Measurements from ENCODE around the gene MTHFD1L.
A peak's percentile ranks its signal among the peaks of the same experiment; 100 is the strongest.

MTHFD1L gene

DNA sequence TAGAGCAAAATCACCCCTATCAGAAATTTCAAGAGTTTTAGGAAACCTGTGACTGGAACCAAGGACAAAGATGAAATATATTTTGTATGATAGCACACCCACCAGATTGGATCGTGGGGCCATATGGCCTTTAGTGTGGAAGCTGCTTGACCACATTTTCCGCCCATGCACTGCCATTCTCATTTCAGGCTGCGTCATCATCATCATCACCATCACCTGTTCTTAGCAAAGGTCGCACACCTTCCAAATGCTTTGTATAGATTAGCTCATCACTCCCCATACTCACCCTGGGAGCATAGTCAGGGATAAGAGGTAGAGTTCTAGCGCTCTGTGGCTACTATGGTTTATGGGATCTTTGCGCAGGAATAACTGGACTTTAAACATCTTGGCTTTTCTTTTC is 185.7 kb downstream of the MTHFD1L start:
- H3K9me3 Mint-ChIP-seq = no peaks in the 10 kb centered on the region
- peak overlapping the region; percentile 32 for H3K27ac Mint-ChIP-seq
- peaks cover 18% of the 10 kb centered on the region for H3K4me1 Mint-ChIP-seq (ENCODE audit: low read depth)
- H3K4me3 Mint-ChIP-seq = no peak overlapping the region
- H3K36me3 Mint-ChIP-seq (ENCODE audit: low read depth) = peaks cover 75% of the 10 kb centered on the region
- H3K27me3 Mint-ChIP-seq = no peaks in the 10 kb centered on the region

DNA sequence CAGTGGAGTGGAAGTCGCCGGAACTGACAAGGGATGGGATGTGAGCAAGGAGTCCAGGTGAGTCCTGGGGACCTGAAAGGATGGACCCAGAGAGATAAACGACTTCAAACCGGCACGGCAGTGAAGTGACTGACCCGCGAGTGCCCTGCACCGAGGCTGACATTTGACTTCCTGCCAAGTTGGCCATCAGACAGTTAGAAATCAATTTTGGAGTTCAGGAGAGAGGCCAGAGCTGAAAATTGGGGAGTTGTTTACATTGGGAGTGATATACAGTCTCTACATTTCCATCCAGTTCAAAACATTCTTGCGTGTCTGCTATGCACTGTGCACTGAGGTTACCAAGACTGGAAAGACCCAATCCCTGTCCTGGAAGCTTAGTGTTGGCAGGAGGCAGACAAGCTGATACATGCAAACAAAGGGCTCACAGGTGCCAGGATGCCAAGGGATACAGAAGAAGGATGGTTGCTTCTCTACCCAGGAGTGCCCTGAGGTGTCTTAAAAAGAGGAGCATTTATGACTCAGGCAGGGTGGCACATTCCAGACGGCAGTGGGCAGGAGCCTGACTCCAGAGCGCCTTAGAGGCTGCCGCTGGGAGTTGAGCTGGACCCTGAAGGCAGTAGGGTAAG is 186.6 kb downstream of the MTHFD1L start:
- Mint-ChIP-seq H3K27ac (no peak overlapping the region), H3K27me3 (no peaks in the 10 kb centered on the region), H3K9me3 (no peaks in the 10 kb centered on the region), H3K36me3 (ENCODE audit: low read depth) (peaks cover 69% of the 10 kb centered on the region), H3K4me3 (no peak overlapping the region), H3K4me1 (ENCODE audit: low read depth) (peaks cover 18% of the 10 kb centered on the region)

DNA sequence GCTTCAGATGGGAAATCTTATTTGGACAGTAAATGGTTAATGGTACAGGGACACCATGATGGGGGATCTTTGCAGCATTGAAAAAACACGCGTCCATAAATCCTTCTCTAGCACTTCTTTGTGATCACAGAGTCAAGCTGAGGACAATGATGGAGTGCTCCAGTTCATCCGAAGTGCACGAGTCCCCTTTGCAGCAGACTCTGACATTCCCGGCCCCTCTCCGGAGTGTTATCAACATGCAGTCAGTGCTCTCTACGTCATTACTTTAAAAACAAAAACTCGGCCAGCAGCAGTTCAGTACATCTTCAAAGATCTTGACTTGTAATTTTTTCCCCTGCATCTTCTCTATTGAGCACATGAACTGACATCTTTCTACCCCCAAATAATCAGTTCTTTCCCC is 188.8 kb downstream of the MTHFD1L start:
- peaks cover 64% of the 10 kb centered on the region for H3K36me3 Mint-ChIP-seq (ENCODE audit: low read depth)
- peaks cover 18% of the 10 kb centered on the region for H3K4me1 Mint-ChIP-seq (ENCODE audit: low read depth)
- H3K4me3 Mint-ChIP-seq = no peak overlapping the region
- H3K27ac Mint-ChIP-seq = no peak overlapping the region
- H3K9me3 Mint-ChIP-seq = no peaks in the 10 kb centered on the region
- H3K27me3 Mint-ChIP-seq = no peaks in the 10 kb centered on the region

DNA sequence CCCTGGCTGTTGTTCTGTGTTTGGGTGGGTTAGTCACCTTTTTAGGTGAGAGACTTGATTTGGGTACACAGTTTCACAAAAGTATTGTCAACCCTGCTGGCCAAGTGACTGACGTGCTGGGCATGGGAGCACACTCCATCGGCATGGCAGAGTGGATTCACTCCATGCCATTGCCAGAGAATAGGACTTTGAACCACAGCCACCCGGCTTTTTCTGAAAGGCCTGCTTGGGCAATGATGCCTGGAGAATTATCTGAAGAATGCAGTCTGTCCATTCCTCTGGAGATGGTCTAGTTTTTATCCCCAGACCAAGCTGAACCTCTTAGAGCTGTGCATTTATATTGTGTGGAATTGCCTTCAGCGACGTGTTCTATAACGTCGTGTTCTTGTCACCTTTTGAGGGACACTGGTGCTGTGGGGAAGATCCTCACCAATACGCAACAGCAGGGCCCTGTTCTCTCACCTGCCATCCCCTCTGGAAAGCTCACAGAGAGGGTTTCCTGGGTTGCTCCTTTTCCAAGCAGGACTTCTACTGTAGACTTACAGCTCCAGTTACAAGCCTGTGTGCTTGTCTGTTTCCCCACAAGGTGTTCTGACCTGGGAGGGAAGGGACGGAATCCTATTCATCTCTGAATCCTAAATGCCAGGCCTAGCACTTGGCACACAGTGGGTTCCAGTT is 190.9 kb downstream of the MTHFD1L start:
- Mint-ChIP-seq H3K36me3 (ENCODE audit: low read depth) (peaks cover 64% of the 10 kb centered on the region), H3K4me1 (ENCODE audit: low read depth) (peaks cover 4% of the 10 kb centered on the region), H3K4me3 (no peak overlapping the region), H3K9me3 (no peaks in the 10 kb centered on the region), H3K27ac (no peak overlapping the region), H3K27me3 (no peaks in the 10 kb centered on the region)

DNA sequence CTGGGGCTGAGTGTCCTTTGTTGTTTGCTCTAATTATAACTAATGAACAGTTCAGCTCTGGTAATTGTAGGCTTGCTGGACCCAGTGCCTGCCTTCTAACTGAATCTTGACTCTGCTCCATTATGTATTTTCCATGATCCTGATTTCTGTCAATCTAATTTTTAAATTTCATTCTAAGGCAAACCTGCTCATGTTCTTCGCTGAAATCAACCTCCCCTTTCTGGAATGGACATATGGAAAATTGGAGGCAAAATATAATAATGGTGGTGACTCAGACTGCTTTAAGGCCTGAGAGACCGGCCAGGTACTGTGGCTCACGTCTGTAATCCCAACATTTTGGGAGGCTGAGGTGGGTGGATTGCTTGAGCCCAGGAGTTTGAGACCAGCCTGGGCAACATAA is 191.6 kb downstream of the MTHFD1L start:
- no peaks in the 10 kb centered on the region for H3K9me3 Mint-ChIP-seq
- H3K4me3 Mint-ChIP-seq = no peak overlapping the region
- H3K4me1 Mint-ChIP-seq (ENCODE audit: low read depth) = no peaks in the 10 kb centered on the region
- H3K27me3 Mint-ChIP-seq = no peaks in the 10 kb centered on the region
- H3K36me3 Mint-ChIP-seq (ENCODE audit: low read depth) = peaks cover 62% of the 10 kb centered on the region
- H3K27ac Mint-ChIP-seq = no peak overlapping the region

DNA sequence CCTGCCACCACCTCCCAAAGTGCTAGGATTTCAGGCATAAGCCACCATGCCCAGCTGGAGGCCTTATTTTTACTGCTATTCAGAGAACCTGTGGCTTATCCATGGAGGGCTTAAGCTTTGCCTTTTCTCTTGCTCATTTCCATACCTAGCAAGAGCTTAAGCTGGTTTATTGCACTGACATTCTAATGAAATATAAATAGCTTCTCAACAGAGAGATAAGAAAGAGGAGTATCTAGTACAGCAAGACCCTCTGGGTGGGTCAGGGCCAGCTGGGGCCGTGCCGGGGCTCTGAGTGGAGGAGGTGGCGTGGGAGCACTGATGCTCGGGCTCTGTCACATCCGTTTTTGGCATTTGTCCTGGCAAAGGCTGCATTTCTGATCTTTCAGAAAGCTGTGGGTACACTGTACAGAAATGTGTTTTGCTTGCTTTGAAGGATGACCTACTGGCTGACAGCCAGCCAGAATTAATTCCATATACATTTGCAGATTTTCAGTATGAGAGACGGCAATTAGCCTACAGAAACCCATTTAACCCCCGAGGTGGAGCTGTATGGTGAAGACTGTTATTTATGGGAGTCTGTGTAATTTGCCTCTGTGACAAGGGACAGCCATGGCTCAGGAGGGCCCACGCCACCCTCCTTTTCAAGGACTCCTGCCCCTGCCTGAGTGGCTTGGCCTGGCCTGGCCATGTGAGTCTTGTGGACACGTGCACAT is 192.7 kb downstream of the MTHFD1L start:
- Mint-ChIP-seq H3K4me3 (no peak overlapping the region), H3K27me3 (no peaks in the 10 kb centered on the region), H3K36me3 (ENCODE audit: low read depth) (peaks cover 54% of the 10 kb centered on the region), H3K27ac (no peak overlapping the region), H3K9me3 (no peaks in the 10 kb centered on the region), H3K4me1 (ENCODE audit: low read depth) (no peaks in the 10 kb centered on the region)

DNA sequence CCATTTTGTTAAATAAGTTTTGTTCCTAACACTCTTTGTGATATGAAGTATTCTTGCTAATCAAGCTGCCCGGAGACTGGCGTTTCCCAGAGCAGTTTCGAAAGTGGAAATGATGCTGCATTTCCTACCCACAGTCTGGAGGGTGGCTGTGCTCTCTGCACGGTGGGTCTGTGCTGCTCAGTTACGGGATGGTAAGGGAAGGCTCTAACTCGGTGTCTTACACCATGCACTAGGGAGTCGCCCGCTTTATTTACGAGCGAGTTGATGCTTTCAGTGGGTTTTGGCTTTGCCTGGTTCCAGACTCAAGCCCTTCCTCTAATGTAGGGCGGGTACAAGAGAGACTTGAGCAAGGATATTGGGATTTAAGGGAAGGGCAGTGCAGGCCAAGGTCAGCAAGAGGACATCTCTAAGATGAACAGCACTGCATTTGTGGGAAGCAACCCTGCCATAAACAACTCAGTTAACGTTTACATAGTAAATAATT is 194.2 kb downstream of the MTHFD1L start:
- H3K9me3 Mint-ChIP-seq = no peaks in the 10 kb centered on the region
- H3K4me3 Mint-ChIP-seq = no peak overlapping the region
- H3K4me1 Mint-ChIP-seq (ENCODE audit: low read depth) = no peaks in the 10 kb centered on the region
- no peak overlapping the region for H3K27ac Mint-ChIP-seq
- H3K27me3 Mint-ChIP-seq = no peaks in the 10 kb centered on the region
- H3K36me3 Mint-ChIP-seq (ENCODE audit: low read depth) = peaks cover 52% of the 10 kb centered on the region

DNA sequence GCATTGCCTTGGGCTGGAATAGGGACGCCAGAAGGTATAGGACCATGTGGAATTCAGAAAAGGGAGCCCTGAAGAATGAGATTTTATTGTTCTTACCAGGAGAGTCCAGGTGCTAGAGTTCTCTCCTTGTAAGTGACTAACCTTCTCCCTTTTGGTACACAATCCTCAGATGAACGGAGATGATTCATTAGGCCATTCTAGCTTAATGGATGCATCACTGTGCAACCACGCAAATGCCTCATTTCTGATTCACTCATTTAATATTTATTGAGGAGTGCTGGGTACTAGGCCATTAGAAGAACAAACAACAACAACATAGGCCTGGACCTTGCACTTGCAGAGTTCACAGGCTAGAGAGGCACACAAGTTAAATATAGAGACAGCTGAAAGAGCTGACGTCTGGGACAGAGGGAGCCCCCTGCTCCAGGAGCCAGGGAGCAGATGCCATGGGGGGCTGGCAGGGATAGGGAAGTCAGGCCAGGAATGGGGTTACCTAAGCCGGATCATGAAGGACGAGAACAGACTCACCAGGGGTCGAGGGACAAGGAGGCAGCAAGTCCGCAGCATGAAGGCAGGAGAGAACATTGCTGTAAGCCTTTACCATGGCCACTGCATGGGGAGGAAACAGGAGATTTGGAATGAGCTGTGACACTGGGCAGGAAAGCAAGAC is 194.7 kb downstream of the MTHFD1L start:
- Mint-ChIP-seq H3K4me1 (ENCODE audit: low read depth) (no peaks in the 10 kb centered on the region), H3K36me3 (ENCODE audit: low read depth) (peaks cover 54% of the 10 kb centered on the region), H3K27ac (no peak overlapping the region), H3K9me3 (no peaks in the 10 kb centered on the region), H3K4me3 (no peak overlapping the region), H3K27me3 (no peaks in the 10 kb centered on the region)

DNA sequence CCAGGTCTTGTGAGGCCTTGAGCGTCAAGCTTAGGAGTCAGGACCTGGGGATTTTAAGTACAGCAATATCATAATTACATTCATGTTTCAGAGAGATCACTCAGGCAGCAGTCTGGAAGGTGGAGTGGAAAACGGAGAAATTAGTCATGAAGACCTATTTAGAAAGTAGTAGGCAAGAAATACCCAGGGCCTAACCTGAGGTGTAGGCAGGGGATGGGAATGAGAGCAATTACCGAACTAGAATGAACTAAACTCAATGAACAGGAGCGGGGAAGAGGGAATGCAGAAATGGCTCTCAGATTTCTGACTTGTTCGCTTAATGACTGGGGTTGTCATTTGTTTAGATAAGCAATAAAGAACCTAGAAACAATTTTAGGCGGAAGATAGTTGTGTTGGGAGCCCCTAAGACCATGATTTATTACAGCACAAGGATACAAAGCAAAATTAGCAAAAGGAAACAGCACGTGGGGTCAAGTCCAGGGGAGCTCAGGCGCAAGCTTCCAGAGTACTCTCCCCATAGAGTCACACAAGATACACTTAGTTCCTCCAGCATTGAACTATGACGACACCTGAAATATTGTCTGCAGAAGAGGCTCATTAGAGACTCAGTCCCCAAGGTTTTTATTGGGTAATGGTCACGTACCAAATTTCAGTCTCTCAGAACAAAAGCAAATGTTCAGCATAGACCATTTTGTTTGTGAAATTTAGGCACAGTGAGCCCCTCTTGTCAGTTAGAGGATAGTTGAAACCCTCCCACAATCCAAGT is 195.4 kb downstream of the MTHFD1L start:
- no peaks in the 10 kb centered on the region for H3K4me1 Mint-ChIP-seq (ENCODE audit: low read depth)
- no peak overlapping the region for H3K4me3 Mint-ChIP-seq
- H3K9me3 Mint-ChIP-seq = no peaks in the 10 kb centered on the region
- no peak overlapping the region for H3K27ac Mint-ChIP-seq
- H3K36me3 Mint-ChIP-seq (ENCODE audit: low read depth) = peaks cover 61% of the 10 kb centered on the region
- H3K27me3 Mint-ChIP-seq = no peaks in the 10 kb centered on the region

DNA sequence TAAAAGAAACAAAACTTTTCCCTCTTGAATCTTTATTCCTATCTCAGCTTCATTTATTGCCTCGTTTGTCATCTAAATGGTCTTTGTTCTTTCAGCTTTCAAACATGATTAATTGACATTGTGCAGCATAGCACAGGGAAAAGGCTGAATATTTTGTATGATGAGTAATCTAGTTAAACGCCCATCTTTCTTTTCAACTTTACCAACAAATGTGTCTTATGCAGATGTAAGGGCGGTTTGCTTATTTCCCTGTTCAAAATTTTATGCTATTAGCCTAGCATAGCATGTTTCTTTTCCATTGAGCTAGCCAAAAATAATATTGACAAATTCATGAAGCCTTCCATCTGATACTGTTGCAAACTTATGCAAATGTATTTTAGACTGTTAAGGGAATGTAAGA is 197.8 kb downstream of the MTHFD1L start:
- H3K36me3 Mint-ChIP-seq (ENCODE audit: low read depth) = peaks cover 59% of the 10 kb centered on the region
- no peaks in the 10 kb centered on the region for H3K4me1 Mint-ChIP-seq (ENCODE audit: low read depth)
- H3K27me3 Mint-ChIP-seq = no peaks in the 10 kb centered on the region
- H3K9me3 Mint-ChIP-seq = no peaks in the 10 kb centered on the region
- H3K27ac Mint-ChIP-seq = no peak overlapping the region
- no peak overlapping the region for H3K4me3 Mint-ChIP-seq

DNA sequence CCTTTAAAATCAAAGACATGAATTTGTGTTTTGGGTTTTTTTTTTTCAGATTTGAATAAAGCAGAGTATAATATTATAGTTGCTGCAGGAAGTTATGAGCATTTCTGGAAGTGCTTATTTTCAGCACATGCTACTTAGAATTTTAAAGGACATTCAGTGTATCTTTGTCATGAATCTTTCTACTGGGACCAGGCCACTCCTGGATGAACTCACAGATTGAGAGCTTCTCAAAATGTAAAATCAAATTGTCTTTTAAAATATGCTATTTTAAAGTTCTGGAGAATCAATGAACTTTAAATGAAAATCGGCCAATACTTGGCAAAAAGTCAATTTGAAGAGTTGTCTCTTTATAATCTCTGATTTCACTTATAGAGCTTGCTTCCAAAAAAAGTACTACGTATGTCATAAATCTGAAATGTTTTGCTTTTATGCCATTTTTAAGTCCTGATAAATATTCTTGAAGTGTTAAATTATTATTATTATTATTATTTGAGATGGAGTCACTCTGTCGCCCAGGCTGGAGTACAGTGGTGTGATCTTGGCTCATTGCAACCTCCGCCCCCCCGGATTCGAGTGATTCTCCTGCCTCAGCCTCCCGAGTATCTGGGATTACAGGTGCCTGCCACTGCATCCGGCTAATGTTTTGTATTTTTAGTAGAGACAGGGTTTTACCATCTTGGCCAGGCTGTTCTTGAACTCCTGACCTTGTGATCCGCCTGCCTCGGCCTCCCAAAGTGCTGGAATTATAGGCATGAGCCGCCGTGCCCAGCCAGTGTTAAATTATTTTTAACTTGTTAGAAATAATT is 198.5 kb downstream of the MTHFD1L start:
- no peak overlapping the region for H3K4me3 Mint-ChIP-seq
- H3K36me3 Mint-ChIP-seq (ENCODE audit: low read depth) = peaks cover 63% of the 10 kb centered on the region
- no peaks in the 10 kb centered on the region for H3K4me1 Mint-ChIP-seq (ENCODE audit: low read depth)
- H3K27me3 Mint-ChIP-seq = no peaks in the 10 kb centered on the region
- no peaks in the 10 kb centered on the region for H3K9me3 Mint-ChIP-seq
- no peak overlapping the region for H3K27ac Mint-ChIP-seq

DNA sequence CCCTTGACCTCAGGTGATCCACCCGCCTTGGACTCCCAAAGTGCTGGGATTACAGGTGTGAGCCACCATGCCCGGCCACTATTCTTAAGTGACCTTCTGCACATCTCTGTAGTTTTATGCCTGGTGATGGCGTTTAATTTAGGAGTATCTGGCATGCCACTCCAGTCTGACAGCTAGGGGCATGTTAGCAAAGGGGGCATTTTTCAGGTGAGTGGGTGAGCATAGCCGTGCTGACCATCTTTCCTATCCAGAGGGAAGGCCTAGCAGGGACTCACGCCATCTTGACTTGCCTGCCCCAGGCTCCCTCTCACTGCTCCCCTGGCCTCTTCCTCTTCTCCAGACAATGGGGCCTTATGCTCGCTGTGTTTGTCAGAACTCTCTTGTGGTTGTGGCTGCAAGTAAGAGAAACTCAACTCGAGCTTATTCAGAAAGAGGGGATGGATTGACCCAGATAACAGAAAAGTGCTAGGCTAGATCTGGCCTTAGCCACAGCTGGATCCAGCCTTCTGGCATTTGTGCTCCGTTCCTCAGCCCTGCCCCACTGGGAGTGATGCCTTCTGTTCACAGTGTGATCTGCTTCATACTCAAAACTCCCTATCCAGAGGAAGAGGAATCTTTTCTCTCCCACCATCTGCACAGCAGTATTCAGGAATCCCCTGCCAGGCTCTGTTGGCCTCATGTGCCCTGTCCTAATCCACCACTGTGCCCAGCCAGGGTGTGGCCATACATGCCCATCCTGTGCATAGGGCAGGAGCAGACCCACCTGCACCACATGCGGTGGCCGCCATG is 199.7 kb downstream of the MTHFD1L start:
- H3K27me3 Mint-ChIP-seq = no peaks in the 10 kb centered on the region
- H3K36me3 Mint-ChIP-seq (ENCODE audit: low read depth) = peaks cover 67% of the 10 kb centered on the region
- H3K27ac Mint-ChIP-seq = no peak overlapping the region
- H3K4me3 Mint-ChIP-seq = no peak overlapping the region
- no peaks in the 10 kb centered on the region for H3K4me1 Mint-ChIP-seq (ENCODE audit: low read depth)
- H3K9me3 Mint-ChIP-seq = no peaks in the 10 kb centered on the region
